ENCODE data around the gene IGSF21. TPM values are rescaled to one million over a fixed set of nuclear protein-coding genes. Genes with fewer than 3 reads are reported as not detected.

IGSF21 gene
- total RNA-seq, 1 experiment from 2014 or later, result not detected

DNA sequence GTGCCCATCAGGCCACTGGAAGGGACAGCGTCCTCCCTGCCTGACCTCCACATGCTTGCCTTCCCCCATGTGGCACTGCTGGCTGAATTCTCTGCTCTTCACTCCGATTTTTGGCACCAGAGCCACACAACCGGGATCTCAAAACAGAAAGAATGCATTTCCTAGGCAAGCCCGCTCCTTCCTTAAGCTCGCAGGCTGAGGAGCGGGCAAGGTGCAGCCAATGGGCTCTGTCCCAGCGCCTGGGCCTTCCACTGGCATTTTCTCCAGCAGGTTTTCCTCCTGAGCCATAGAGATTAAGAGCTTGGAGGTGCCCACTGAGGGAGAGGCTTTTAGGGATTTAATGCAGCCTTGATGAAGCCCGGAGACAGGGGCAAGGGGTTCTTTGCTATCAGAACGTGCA, 158.0 kb downstream of the IGSF21 start:
- no peak for TF ChIP-seq CTCF (IDR thresholded peaks at IDR 0.05; ENCODE audit: unreplicated experiment)
- H3K4me1 Mint-ChIP-seq (ENCODE audit: low read depth, unreplicated experiment), result no peaks in the 10 kb centered on the region
- no TSS peak for BruUV-seq (replicated peaks)

GRCh38 chr1:18266391-18266790, 158.8 kb downstream of the IGSF21 start:
- Mint-ChIP-seq H3K4me3 (ENCODE audit: low read depth, unreplicated experiment) (no peak overlapping the region), H3K27me3 (ENCODE audit: unreplicated experiment) (peaks cover 100% of the 10 kb centered on the region), H3K4me1 (ENCODE audit: low read depth, unreplicated experiment) (no peaks in the 10 kb centered on the region), H3K27ac (ENCODE audit: unreplicated experiment) (no peak overlapping the region), H3K9me3 (ENCODE audit: low read depth, unreplicated experiment) (no peaks in the 10 kb centered on the region), H3K36me3 (ENCODE audit: insufficient read depth, unreplicated experiment) (no peaks in the 10 kb centered on the region)
- CTCF ChIA-PET, result no interaction called here
- no peak for TF ChIP-seq CTCF (IDR thresholded peaks at IDR 0.05; ENCODE audit: unreplicated experiment)
- intact Hi-C loops (cut with micrococcal nuclease; ENCODE audit: unreplicated experiment), result no loop called here
- BruUV-seq (replicated peaks), result no TSS peak
- DNase-seq, result no peak

More for the DNA sequence above, 158.0 kb downstream of the IGSF21 start:
- no peak overlapping the region for H3K4me3 Mint-ChIP-seq (ENCODE audit: low read depth, unreplicated experiment)
- H3K36me3 Mint-ChIP-seq (ENCODE audit: insufficient read depth, unreplicated experiment), result no peaks in the 10 kb centered on the region
- no peak for DNase-seq
- peaks cover 100% of the 10 kb centered on the region for H3K27me3 Mint-ChIP-seq (ENCODE audit: unreplicated experiment)
- CTCF ChIA-PET, result no interaction called here
- H3K27ac Mint-ChIP-seq (ENCODE audit: unreplicated experiment), result no peak overlapping the region
- intact Hi-C loops (cut with micrococcal nuclease; ENCODE audit: unreplicated experiment), result no loop called here
- no peaks in the 10 kb centered on the region for H3K9me3 Mint-ChIP-seq (ENCODE audit: low read depth, unreplicated experiment)

GRCh38 chr1:18271336-18271735, 163.7 kb downstream of the IGSF21 start:
- H3K27me3 Mint-ChIP-seq (ENCODE audit: unreplicated experiment), result peaks cover 100% of the 10 kb centered on the region
- TF ChIP-seq CTCF (IDR thresholded peaks at IDR 0.05; ENCODE audit: unreplicated experiment), result no peak
- H3K36me3 Mint-ChIP-seq (ENCODE audit: insufficient read depth, unreplicated experiment), result no peaks in the 10 kb centered on the region
- no peak overlapping the region for H3K4me3 Mint-ChIP-seq (ENCODE audit: low read depth, unreplicated experiment)
- BruUV-seq (replicated peaks), result no TSS peak
- DNase-seq, result no peak
- CTCF ChIA-PET, result no interaction called here
- intact Hi-C loops (cut with micrococcal nuclease; ENCODE audit: unreplicated experiment), result no loop called here
- H3K4me1 Mint-ChIP-seq (ENCODE audit: low read depth, unreplicated experiment), result no peaks in the 10 kb centered on the region
- no peaks in the 10 kb centered on the region for H3K9me3 Mint-ChIP-seq (ENCODE audit: low read depth, unreplicated experiment)
- H3K27ac Mint-ChIP-seq (ENCODE audit: unreplicated experiment), result no peak overlapping the region

- H3K36me3 Mint-ChIP-seq (ENCODE audit: insufficient read depth, unreplicated experiment), result no peaks in the 10 kb centered on the region
- no peaks in the 10 kb centered on the region for H3K9me3 Mint-ChIP-seq (ENCODE audit: low read depth, unreplicated experiment)
- BruUV-seq (replicated peaks), result no TSS peak
- no peaks in the 10 kb centered on the region for H3K4me1 Mint-ChIP-seq (ENCODE audit: low read depth, unreplicated experiment)
- DNase-seq, result no peak
- H3K27me3 Mint-ChIP-seq (ENCODE audit: unreplicated experiment), result peaks cover 79% of the 10 kb centered on the region
- no peak overlapping the region for H3K27ac Mint-ChIP-seq (ENCODE audit: unreplicated experiment)
- intact Hi-C loops (cut with micrococcal nuclease; ENCODE audit: unreplicated experiment), result no loop called here
- no peak for TF ChIP-seq CTCF (IDR thresholded peaks at IDR 0.05; ENCODE audit: unreplicated experiment)
- no peak overlapping the region for H3K4me3 Mint-ChIP-seq (ENCODE audit: low read depth, unreplicated experiment)
- CTCF ChIA-PET, result no interaction called here
Observed at GRCh38 chr1:18278946-18279345, 171.3 kb downstream of the IGSF21 start.
